GM19468 (cell line): ENCODE data around the gene SLC16A13.
"Not testable (repeated sequence)": the region's sequence is repeated elsewhere in the genome, so short reads cannot be mapped to it uniquely, and the experiment has no call there.

Experiments
- ATAC-seq: cut with Tn5 transposase; IDR thresholded peaks from one replicate; pipeline ENCODE4 v1.9.1; 2021; ENCODE audit warnings: mild to moderate bottlenecking, moderate library complexity, moderate number of reproducible peaks; ENCODE audit not compliant: unreplicated experiment; ENCODE audit errors: extremely low read depth

Gene SLC16A13

DNA sequence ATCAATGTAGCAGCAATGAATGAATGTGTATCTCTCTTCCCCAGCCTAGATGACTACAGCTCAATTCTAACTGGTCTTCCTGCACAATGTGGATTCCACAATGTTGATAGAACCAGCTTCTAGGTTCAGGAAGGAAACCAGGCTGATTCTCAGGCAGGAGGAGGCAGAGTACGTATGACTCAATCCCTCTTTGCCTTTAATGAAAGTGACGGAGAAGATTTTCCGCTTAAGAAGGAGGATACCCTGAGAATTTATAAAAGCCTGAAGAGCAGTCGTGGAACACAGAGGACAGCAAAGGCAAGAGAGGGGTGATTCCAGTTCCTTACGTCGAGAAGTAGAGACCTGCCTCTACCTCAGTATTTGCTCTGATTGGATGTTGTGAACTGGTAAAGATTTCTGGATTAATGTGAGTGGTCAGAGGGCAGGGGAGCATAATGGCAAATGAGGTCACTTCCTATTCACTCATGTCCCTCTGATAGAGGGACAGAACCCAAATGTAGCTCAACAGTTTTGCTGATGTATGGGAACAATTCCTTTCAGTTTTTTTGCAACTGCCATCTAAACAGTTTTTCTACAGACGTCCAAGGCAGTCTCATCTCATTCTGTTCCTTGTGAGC, 23.1 kb downstream of the SLC16A13 start:
- ATAC-seq: no peak

- ATAC-seq: no peak
Measured at GRCh38 chr17:7060165-7060891, 24.5 kb downstream of the SLC16A13 start.

- ATAC-seq: no peak
Measured at GRCh38 chr17:7063518-7064094, 27.8 kb downstream of the SLC16A13 start.

GRCh38 chr17:7064261-7064660, 28.4 kb downstream of the SLC16A13 start:
- no peak for ATAC-seq

DNA sequence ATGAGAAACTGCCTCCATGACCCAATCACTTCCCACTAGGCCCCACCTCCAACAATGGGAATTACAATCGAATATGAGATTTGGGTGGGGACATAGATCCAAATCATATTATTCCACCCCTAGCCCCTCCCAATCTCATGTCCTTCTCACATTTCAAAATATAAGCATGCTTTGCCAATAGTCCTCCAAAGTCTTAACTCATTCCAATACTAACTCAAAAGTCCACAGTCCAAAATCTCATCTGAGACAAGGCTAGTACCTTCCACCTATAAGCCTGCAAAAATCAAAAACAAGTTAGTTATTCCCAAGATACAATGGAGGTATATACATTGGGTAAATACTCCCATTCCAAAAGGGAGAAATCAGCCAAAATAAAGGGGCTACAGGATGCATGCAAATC, 31.4 kb downstream of the SLC16A13 start:
- no peak for ATAC-seq

- ATAC-seq: no peak
Measured at GRCh38 chr17:7068268-7068667, 32.5 kb downstream of the SLC16A13 start.

DNA sequence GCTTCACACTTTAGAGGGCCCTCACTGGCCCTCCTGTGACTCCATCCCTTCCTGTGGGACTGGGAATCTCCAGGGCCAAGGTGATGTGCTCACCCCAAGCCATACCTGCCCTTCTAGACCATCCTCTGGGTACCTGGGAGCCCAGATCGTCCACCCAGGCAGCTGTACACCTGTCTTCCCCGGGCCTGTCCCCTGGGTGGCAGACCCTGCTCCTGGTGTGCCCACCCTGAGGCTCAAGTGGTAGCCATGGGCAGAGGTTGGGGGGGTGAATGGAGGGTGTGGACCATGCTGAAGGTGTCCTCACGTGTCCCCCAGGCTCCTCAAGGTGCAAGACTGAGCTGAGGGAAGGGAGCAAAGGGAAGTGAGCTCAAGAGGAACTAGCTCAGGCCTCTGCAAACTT, 34.9 kb downstream of the SLC16A13 start:
- no peak for ATAC-seq

DNA sequence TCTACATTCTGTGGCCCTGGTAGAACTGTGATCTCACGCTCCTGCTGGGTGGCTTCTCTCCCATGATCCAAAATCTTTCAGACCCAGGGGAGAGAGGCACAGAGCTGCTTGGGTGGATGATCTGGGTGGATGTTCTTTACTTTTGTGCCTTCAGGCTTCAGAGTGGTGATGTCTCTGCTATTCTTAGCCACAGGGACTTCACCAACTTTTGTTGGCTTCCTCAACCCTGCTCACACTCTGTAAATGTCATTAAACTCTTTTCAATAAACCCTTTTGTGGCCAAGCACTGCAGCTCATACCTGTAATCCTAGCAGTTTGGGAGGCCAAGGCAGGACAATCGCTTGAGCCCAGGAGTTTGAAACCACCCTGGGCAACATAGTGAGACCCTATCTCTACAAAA, 36.6 kb downstream of the SLC16A13 start:
- no peak for ATAC-seq

DNA sequence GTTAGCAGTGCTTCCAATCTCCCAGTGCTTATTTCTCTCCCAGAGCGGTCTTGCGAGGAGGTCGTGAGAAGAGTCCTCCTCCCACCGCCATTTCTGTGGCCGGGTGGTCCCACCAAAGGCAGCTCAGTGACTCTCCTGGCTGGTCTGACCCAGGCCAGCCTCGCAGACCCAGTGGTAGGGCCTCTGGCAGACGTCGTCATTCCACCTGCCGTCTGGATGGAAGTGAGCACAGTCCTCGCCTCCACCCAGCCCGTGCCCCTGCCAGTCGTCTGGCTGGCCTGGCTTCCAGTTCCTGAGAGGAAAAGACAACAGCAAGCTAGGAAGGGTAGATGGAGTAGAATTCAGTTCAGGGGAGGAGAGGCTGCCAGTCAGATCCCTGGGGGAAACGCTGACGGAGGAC, 39.1 kb downstream of the SLC16A13 start:
- ATAC-seq: no peak

- ATAC-seq: no peak
Measured at GRCh38 chr17:7077911-7078546, 42.2 kb downstream of the SLC16A13 start.

DNA sequence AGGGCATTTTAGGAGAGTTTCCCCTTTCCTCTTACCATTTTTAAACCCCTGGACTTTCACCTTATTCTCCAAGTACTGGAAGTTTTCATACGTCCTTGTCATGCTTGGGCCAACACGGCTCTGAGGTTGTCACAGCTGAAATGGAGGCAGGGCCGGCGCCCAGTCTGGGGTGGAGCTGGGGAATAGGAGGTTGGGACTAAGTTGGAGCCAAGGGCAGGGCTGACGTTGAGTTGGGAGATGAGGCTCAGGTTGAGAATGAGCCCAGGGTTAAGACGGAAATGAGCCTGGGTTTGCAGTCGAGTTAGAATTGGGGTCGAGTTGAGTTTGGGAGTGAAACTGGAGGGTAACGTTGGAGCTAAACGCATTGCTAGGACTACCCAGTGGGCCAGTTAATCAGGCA, 42.9 kb downstream of the SLC16A13 start:
- ATAC-seq: no peak

DNA sequence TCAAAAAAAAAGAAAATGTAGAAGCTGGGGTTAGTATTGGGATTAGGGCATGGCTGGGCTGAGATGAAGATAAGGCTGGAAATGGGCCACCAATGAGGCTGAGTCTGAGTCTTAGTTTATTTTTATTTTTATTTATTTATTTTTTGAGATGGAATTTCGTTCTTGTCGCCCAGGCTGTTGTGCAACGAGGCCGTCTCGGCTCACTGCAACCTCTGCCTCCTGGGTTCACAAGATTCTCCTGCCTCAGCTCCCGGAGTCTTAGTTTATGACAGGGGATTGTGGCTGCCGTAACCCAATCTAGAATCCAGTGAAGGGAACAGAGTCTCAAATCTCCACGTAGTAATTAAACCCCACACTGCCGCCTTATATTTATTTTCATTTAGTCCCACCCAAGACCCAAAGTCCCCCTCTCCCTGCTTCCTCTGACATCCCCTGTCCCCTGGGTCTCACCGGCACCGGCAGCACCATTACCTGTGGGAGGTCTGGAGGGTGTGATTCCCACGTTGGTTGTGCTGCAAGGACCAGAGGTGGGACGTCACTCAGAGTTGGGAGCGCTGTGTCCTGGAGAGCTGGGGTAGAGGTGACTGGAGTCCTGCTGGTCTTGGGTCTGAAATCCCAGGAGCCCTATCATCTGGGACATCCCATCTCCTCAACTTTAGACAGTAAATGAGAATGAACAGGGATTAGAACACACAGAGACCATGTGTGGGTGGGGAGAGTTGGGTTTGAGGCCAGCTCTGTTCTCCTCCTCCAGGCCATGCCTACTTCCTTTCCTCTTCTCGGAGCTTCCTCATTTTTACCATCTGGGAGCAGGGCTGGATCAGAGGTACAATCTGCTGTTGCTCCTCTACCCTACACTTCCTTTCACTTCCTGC, 44.0 kb downstream of the SLC16A13 start, which contains the start of gene CLEC10A:
CLEC10A (minus strand) TSS at position 671 of the 875 bp plus-strand sequence. CDS start 1,439 bp downstream, outside the sequence.
- ATAC-seq: no peak

- ATAC-seq: no peak
Measured at GRCh38 chr17:7080456-7081041, 44.7 kb downstream of the SLC16A13 start.

- no peak for ATAC-seq
Measured at GRCh38 chr17:7081341-7082062, 45.7 kb downstream of the SLC16A13 start.

DNA sequence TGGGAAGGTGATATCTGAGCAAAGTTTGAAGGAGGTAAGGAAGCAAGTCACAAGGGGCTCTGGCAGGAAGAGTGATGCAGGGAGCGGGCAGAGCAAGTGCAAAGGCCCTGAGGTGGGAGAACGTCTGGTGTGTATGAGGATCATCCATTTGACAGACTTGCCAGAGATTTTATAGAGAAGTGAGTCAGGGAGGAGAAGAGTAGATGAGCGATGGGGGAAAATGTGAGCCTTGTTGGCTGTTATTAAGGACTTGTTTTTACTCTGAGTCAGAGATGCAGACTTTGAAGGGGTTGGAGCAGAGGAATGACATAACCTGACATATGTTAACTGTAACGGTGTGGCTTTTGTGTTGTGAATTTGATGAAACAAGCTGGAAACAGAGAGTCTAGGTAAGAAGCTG, 47.8 kb downstream of the SLC16A13 start:
- ATAC-seq: no peak

- ATAC-seq: no peak
Measured at GRCh38 chr17:7084088-7084487, 48.3 kb downstream of the SLC16A13 start.

GRCh38 chr17:7088442-7088841, 52.6 kb downstream of the SLC16A13 start:
- not testable (repeated sequence) for ATAC-seq

DNA sequence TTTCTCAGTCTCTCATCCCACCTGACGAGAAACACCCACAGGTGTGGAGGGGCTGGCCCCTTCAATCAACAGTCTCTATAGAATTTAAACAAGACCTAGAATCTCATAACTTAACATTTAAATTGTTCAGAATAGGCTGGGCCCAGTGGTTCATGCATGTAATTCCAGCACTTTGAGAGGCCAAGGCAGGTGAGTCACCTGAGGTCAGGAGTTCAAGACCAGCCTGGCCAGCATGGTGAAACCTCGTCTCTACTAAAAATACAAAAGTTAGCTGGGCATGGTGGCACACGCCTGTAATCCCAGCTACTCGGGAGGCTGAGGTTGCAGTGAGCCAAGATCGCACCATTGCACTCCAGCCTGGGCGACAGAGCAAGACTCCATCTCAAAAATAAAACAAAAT, 53.8 kb downstream of the SLC16A13 start:
- ATAC-seq: not testable (repeated sequence)
